Measurements from ENCODE around the gene AMPH.

GRCh38 chr7:38548605-38549004 is 82.6 kb downstream of the AMPH start:
- no peak for TF ChIP-seq CTCF (IDR thresholded peaks at IDR 0.05; ENCODE audit: low read depth, low read length)
- no peak for TF ChIP-seq EZH2phosphoT487 (IDR thresholded peaks at IDR 0.05; ENCODE audit: low read depth)
